Thyroid gland (tissue), 4 donors: ENCODE data around the gene TICRR. TPM values are rescaled to one million over a fixed set of nuclear protein-coding genes. Genes with fewer than 3 reads are reported as not detected.

Experiments
- DNase-seq, 2 donors: peaks; one replicate each; pipeline ENCODE4 v3.0.0-alpha.2; 2019
- H3K27ac ChIP-seq, 3 donors: fragments of 200-600 bp; sonication (generic); 1 replicate in 2 of 3; 2 replicates in 1 of 3; pipeline ENCODE4 v1.5.1; 2016 to 2019; ENCODE audit warnings: mild to moderate bottlenecking in 1 of 3, moderate library complexity in 1 of 3
- H3K27me3 ChIP-seq: fragments of 200-600 bp; sonication (generic); one replicate; pipeline ENCODE4 v1.5.1; 2019
- H3K36me3 ChIP-seq, 2 donors: fragments of 200-600 bp; sonication (generic); one replicate each; pipeline ENCODE4 v1.5.1; 2016 to 2019
- H3K4me1 ChIP-seq, 2 donors: fragments of 200-600 bp; sonication (generic); one replicate each; pipeline ENCODE4 v1.5.1; 2017 to 2019
- H3K4me3 ChIP-seq, 3 donors: fragments of 200-600 bp; sonication (generic); replicated peaks in 1 of 3; 1 replicate in 2 of 3; 2 replicates in 1 of 3; pipeline ENCODE4 v1.5.1; 2016; ENCODE audit warnings: mild to moderate bottlenecking in 1 of 3
- H3K9me3 ChIP-seq: fragments of 200-600 bp; sonication (generic); one replicate; pipeline ENCODE4 v1.5.1; 2017
- CTCF ChIP-seq, 6 experiments: fragments of 200-600 bp in 3 of 6; fragments of 450-650 bp in 3 of 6; sonication (generic) in 3 of 6; IDR thresholded peaks; one replicate each; pipeline ENCODE4 v1.5.1; 2016 to 2019; ENCODE audit warnings: antibody characterized with exemption in 6 of 6, mild to moderate bottlenecking in 2 of 6, inconsistent platforms in 1 of 6, moderate library complexity in 1 of 6
- POLR2A ChIP-seq, 2 donors: fragments of 450-650 bp; IDR thresholded peaks; one replicate each; pipeline ENCODE4 v1.6.1; 2017; ENCODE audit warnings: antibody characterized with exemption in 2 of 2, mild to moderate bottlenecking in 2 of 2, moderate library complexity in 1 of 2
- WGBS, 2 donors: methylation state at CpG; one replicate each; pipeline ENCODE4 v1.1.5; 2017; 5-methylcytosine and 5-hydroxymethylcytosine counted together
- intact Hi-C: fragments of 100-400 bp; cut with DNase I; formaldehyde crosslinking; loops from one replicate; pipeline ENCODE4 v1.15.1; 2023
- total RNA-seq, 4 donors: library from RNA; depleted of rRNA; stranded (reverse); fragments of >200 nt; gene quantifications; one replicate each; pipeline ENCODE4 v1.2.3, GENCODE V29; 2016

The TICRR gene
- total RNA-seq = under 1 TPM in 2 of 4 donors, not detected in 2; under 0.01 to 0.21 TPM

- H3K27me3 ChIP-seq = no peaks in the 10 kb centered on the region
- H3K36me3 ChIP-seq = no peaks in the 10 kb centered on the region
- no peaks in the 10 kb centered on the region for H3K9me3 ChIP-seq
- DNase-seq = peak; percentile 96
- TF ChIP-seq POLR2A (IDR thresholded peaks at IDR 0.05) (no peak), CTCF (IDR thresholded peaks at IDR 0.05) (no peak)
- WGBS, 2 donors = 0 to 1% methylated on average over 17 to 21 of the region's 37 CpGs
- H3K27ac ChIP-seq = no peak within 1 kb of the TSS
- intact Hi-C loops = no loop called here
- peaks cover 6 to 9% of the 10 kb centered on the region in 2 donors for H3K4me1 ChIP-seq
- peak within 1 kb of the TSS in 2 of 3 donors; percentile 51 to 53 for H3K4me3 ChIP-seq
Observed at GRCh38 chr15:89575146-89575655, at the start of gene TICRR. Gene TICRR, plus strand, starts transcription at chr15:89575469. Its CDS starts 118 bp downstream, at chr15:89575587.

- TF ChIP-seq CTCF (IDR thresholded peaks at IDR 0.05) (no peak), POLR2A (IDR thresholded peaks at IDR 0.05) (no peak)
- Histone ChIP-seq H3K36me3 (no peaks in the 10 kb centered on the region), H3K4me3 (no peak overlapping the region), H3K4me1 (no peaks in the 10 kb centered on the region), H3K27ac (no peak overlapping the region), H3K9me3 (no peaks in the 10 kb centered on the region), H3K27me3 (no peaks in the 10 kb centered on the region)
- DNase-seq = no peak
- intact Hi-C loops = no loop called here
- WGBS, 2 donors = 91% methylated on average over 7 of the region's 7 CpGs
Observed at GRCh38 chr15:89526181-89526580, 49.1 kb upstream of the TICRR start.

GRCh38 chr15:89526601-89527441 is 48.4 kb upstream of the TICRR start:
- Histone ChIP-seq H3K4me1 (no peaks in the 10 kb centered on the region), H3K36me3 (no peaks in the 10 kb centered on the region), H3K27ac (no peak overlapping the region), H3K4me3 (no peak overlapping the region), H3K9me3 (no peaks in the 10 kb centered on the region), H3K27me3 (no peaks in the 10 kb centered on the region)
- no peak for DNase-seq
- intact Hi-C loops = no loop called here
- WGBS, 2 donors = 68 to 83% methylated on average over 8 to 10 of the region's 10 CpGs
- TF ChIP-seq CTCF (IDR thresholded peaks at IDR 0.05) (no peak), POLR2A (IDR thresholded peaks at IDR 0.05) (no peak)

GRCh38 chr15:89528757-89529352 is 46.4 kb upstream of the TICRR start:
- Histone ChIP-seq H3K27me3 (no peaks in the 10 kb centered on the region), H3K4me3 (no peak overlapping the region), H3K36me3 (no peaks in the 10 kb centered on the region), H3K27ac (no peak overlapping the region), H3K9me3 (no peaks in the 10 kb centered on the region), H3K4me1 (no peaks in the 10 kb centered on the region)
- no peak for TF ChIP-seq CTCF (IDR thresholded peaks at IDR 0.05)
- no peak for TF ChIP-seq POLR2A (IDR thresholded peaks at IDR 0.05)
- no peak for DNase-seq
- intact Hi-C loops = no loop called here
- 84 to 91% methylated on average over 6 of the region's 6 CpGs for WGBS, 2 donors

- TF ChIP-seq CTCF (IDR thresholded peaks at IDR 0.05) (no peak), POLR2A (IDR thresholded peaks at IDR 0.05) (no peak)
- no peaks in the 10 kb centered on the region for H3K9me3 ChIP-seq
- DNase-seq = no peak
- intact Hi-C loops = no loop called here
- H3K27ac ChIP-seq = no peak overlapping the region
- no peaks in the 10 kb centered on the region for H3K27me3 ChIP-seq
- no peaks in the 10 kb centered on the region for H3K36me3 ChIP-seq
- H3K4me3 ChIP-seq = no peak overlapping the region
- 74 to 92% methylated on average over 5 of the region's 5 CpGs for WGBS, 2 donors
- no peaks in the 10 kb centered on the region for H3K4me1 ChIP-seq
Observed at GRCh38 chr15:89530976-89531375, 44.3 kb upstream of the TICRR start.
